ENCODE measurements around the gene PYCR2. TPM values are rescaled to one million over a fixed set of nuclear protein-coding genes. Genes with fewer than 3 reads are reported as not detected.

Gene PYCR2
- total and polyA plus RNA-seq, 10 of the 15 experiments (the other 5 are each of a cell fraction or from before 2014, with no cell fraction given) = 1.7 to 81.8 (median 54.9) TPM

DNA sequence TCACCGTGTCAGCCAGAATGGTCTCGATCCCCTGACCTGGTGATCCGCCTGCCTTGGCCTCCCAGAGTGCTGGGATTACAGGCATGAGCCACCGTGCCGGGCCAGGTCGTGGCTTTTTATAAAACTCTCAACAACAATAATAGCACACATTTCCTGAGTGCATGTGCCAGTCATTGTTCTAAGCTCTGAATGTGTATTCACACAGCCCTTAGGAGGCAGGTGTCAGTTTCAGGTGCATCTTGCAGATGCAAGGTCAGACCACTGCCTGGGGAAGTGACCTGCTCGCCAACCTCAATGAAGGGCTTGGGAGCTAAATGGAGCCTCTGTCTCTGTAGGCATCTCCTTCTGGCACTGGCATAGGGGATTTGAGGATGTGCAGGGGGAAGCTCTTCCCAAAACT lies 18.5 kb upstream of the PYCR2 start (continued):
- TF ChIP-seq, protein P1, sequence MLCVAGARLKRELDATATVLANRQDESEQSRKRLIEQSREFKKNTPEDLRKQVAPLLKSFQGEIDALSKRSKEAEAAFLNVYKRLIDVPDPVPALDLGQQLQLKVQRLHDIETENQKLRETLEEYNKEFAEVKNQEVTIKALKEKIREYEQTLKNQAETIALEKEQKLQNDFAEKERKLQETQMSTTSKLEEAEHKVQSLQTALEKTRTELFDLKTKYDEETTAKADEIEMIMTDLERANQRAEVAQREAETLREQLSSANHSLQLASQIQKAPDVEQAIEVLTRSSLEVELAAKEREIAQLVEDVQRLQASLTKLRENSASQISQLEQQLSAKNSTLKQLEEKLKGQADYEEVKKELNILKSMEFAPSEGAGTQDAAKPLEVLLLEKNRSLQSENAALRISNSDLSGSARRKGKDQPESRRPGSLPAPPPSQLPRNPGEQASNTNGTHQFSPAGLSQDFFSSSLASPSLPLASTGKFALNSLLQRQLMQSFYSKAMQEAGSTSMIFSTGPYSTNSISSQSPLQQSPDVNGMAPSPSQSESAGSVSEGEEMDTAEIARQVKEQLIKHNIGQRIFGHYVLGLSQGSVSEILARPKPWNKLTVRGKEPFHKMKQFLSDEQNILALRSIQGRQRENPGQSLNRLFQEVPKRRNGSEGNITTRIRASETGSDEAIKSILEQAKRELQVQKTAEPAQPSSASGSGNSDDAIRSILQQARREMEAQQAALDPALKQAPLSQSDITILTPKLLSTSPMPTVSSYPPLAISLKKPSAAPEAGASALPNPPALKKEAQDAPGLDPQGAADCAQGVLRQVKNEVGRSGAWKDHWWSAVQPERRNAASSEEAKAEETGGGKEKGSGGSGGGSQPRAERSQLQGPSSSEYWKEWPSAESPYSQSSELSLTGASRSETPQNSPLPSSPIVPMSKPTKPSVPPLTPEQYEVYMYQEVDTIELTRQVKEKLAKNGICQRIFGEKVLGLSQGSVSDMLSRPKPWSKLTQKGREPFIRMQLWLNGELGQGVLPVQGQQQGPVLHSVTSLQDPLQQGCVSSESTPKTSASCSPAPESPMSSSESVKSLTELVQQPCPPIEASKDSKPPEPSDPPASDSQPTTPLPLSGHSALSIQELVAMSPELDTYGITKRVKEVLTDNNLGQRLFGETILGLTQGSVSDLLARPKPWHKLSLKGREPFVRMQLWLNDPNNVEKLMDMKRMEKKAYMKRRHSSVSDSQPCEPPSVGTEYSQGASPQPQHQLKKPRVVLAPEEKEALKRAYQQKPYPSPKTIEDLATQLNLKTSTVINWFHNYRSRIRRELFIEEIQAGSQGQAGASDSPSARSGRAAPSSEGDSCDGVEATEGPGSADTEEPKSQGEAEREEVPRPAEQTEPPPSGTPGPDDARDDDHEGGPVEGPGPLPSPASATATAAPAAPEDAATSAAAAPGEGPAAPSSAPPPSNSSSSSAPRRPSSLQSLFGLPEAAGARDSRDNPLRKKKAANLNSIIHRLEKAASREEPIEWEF (IDR thresholded peaks at IDR 0.05; ENCODE audit: insufficient replicate concordance, low read depth, low read length) = no peak
- TF ChIP-seq NR2C1 (IDR thresholded peaks at IDR 0.05) (no peak), RAD51 (IDR thresholded peaks at IDR 0.05) (no peak), TCF12 (IDR thresholded peaks at IDR 0.05; ENCODE audit: low read depth, low read length) (0 out of 2 replicates have a peak, but pooled peaks have one; percentile 26), RBBP5 (conservative IDR thresholded peaks at IDR 0.05) (no peak)

DNA sequence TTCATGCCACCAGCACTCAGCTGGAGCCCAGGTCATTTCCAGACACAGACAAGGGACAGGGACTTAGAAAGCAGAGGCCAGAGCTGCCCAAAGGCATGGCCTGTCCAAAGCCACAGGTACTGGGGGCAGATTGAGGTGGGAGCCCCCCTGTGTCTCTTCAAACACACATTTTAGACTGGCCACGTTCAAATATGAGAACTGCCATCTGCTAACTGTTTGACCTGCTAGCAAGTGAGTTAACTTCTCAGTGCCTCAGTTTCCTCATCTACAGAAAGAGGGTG lies 17.8 kb upstream of the PYCR2 start:
- Histone ChIP-seq H3K79me2 (ENCODE audit: control insufficient read depth, insufficient read depth, low read length) (no peaks in the 10 kb centered on the region), H3K4me3 (no peak overlapping the region), H2AFZ (ENCODE audit: control insufficient read depth, low read depth, low read length) (no peak overlapping the region), H3K4me1 (ENCODE audit: control insufficient read depth, insufficient read depth, low read length) (peaks cover 24% of the 10 kb centered on the region), H3K9me3 (replicated peaks; ENCODE audit: control insufficient read depth, insufficient read depth, low read length) (no peaks in the 10 kb centered on the region), H3K27ac (ENCODE audit: control insufficient read depth, insufficient read depth) (no peak overlapping the region), H3K4me2 (ENCODE audit: control insufficient read depth, insufficient read depth) (no peak overlapping the region), H3K27me3 (replicated peaks in 1 of 2; ENCODE audit: control insufficient read depth in 2 of 2, insufficient read depth in 2 of 2, low read length in 1 of 2) (no peaks in the 10 kb centered on the region), H3K9ac (ENCODE audit: control insufficient read depth, insufficient read depth, low read length) (no peak overlapping the region), H4K20me1 (ENCODE audit: control insufficient read depth, insufficient read depth) (no peaks in the 10 kb centered on the region), H3K36me3 (ENCODE audit: control insufficient read depth in 2 of 2, insufficient read depth in 2 of 2, low read length in 1 of 2) (no peaks in the 10 kb centered on the region)
- ATAC-seq (no peak), FAIRE-seq (peak; percentile 35), DNase-seq (ENCODE audit: low read depth, low spot score) (no peak)
- ChIA-PET POLR2A (no interaction called here), SMC1A (ENCODE audit: uncharacterized antibody, unreplicated experiment) (no interaction called here), RAD21 (ENCODE audit: unreplicated experiment) (no interaction called here), CTCF (interaction anchor here (1.5 kb wide), 1 partner anchor 45 kb away, joined by 3 read pairs; no protein-coding TSS in a partner anchor)
- in situ Hi-C loops (cut with MboI) = no loop called here
- WGBS (ENCODE audit: insufficient coverage, insufficient replicate concordance, low lambda C conversion rate, missing lambda C conversion rate) = 25% methylated on average over 1 of the region's 1 CpG
- no TSS peak for BruUV-seq (replicated peaks)
- intact Hi-C loops (cut with micrococcal nuclease; ENCODE audit: unreplicated experiment) = no loop called here
- no peak for TF ChIP-seq TARDBP (IDR thresholded peaks at IDR 0.05; ENCODE audit: borderline replicate concordance)
- 0 out of 2 replicates have a peak, but pooled peaks have one; percentile 3 for TF ChIP-seq RAD51 (IDR thresholded peaks at IDR 0.05)
